Activated T-helper 2 cell treated with anti-CD3 and anti-CD28 coated beads, Interferon-gamma antibody, Interleukin-2, Interleukin-4, amounts not matched to agents 10 μg/mL and 5 μg/mL and 100 μg/mL, durations not matched to agents 14 hours and 24 hours and 36 hours (primary cell): Measurements from ENCODE around the gene KIF1B. TPM values are rescaled to one million over a fixed set of nuclear protein-coding genes. Genes with fewer than 3 reads are reported as not detected.

Experiments used
- DNase-seq: peaks from one replicate; pipeline ENCODE4 v3.0.0; 2021; ENCODE audit warnings: low spot score
- H3K27ac Mint-ChIP-seq: one replicate; pipeline ENCODE4 v1.8.0; 2021; ENCODE audit warnings: mixed read lengths
- H3K27me3 Mint-ChIP-seq: one replicate; pipeline ENCODE4 v1.8.0; 2021; ENCODE audit warnings: low read depth, mixed read lengths
- H3K36me3 Mint-ChIP-seq: one replicate; pipeline ENCODE4 v1.8.0; 2021; ENCODE audit warnings: low read depth, mixed read lengths
- H3K4me1 Mint-ChIP-seq: one replicate; pipeline ENCODE4 v1.8.0; 2021; ENCODE audit warnings: low read depth, mixed read lengths
- H3K4me3 Mint-ChIP-seq: one replicate; pipeline ENCODE4 v1.8.0; 2021; ENCODE audit warnings: low read depth, mild to moderate bottlenecking, moderate library complexity, mixed read lengths
- H3K9me3 Mint-ChIP-seq: one replicate; pipeline ENCODE4 v1.8.0; 2021; ENCODE audit warnings: mixed read lengths
- intact Hi-C: fragments of 100-400 bp; cut with micrococcal nuclease; formaldehyde crosslinking; loops from one replicate; pipeline ENCODE4 v1.15.1; 2023
- total RNA-seq: library from RNA; stranded (reverse); gene quantifications from 2 replicates; pipeline ENCODE4 v1.2.3, GENCODE V29; 2022

The KIF1B gene
- total RNA-seq, 1 donor from 2014 or later: 21.9 TPM

- intact Hi-C loops: no loop called here
- peaks cover 7% of the 10 kb centered on the region for H3K9me3 Mint-ChIP-seq
- peaks cover 48% of the 10 kb centered on the region for H3K36me3 Mint-ChIP-seq
- no peak for DNase-seq
- no peak overlapping the region for H3K4me3 Mint-ChIP-seq
- H3K4me1 Mint-ChIP-seq: peaks cover 15% of the 10 kb centered on the region
- no peaks in the 10 kb centered on the region for H3K27me3 Mint-ChIP-seq
- H3K27ac Mint-ChIP-seq: no peak overlapping the region
These were observed 31.6 kb upstream of the KIF1B start for GRCh38 chr1:10178597-10179405.

- Mint-ChIP-seq H3K4me3 (no peak overlapping the region), H3K27ac (no peak overlapping the region), H3K36me3 (peaks cover 44% of the 10 kb centered on the region), H3K4me1 (peaks cover 16% of the 10 kb centered on the region), H3K9me3 (peaks cover 7% of the 10 kb centered on the region), H3K27me3 (no peaks in the 10 kb centered on the region)
- intact Hi-C loops: no loop called here
- no peak for DNase-seq
These were observed 30.8 kb upstream of the KIF1B start for GRCh38 chr1:10179406-10180091.

- Mint-ChIP-seq H3K27me3 (no peaks in the 10 kb centered on the region), H3K4me3 (no peak overlapping the region), H3K36me3 (peaks cover 32% of the 10 kb centered on the region), H3K4me1 (peaks cover 12% of the 10 kb centered on the region), H3K27ac (no peak overlapping the region), H3K9me3 (peaks cover under 1% of the 10 kb centered on the region)
- DNase-seq: no peak
- intact Hi-C loops: no loop called here
These were observed 29.2 kb upstream of the KIF1B start for GRCh38 chr1:10181154-10181553.

GRCh38 chr1:10185759-10186158 lies 24.6 kb upstream of the KIF1B start:
- Mint-ChIP-seq H3K27ac (no peak overlapping the region), H3K9me3 (peaks cover 4% of the 10 kb centered on the region), H3K4me3 (no peak overlapping the region), H3K4me1 (peaks cover 10% of the 10 kb centered on the region), H3K27me3 (no peaks in the 10 kb centered on the region), H3K36me3 (peaks cover 9% of the 10 kb centered on the region)
- intact Hi-C loops: no loop called here
- no peak for DNase-seq

GRCh38 chr1:10186331-10187025 lies 23.9 kb upstream of the KIF1B start:
- H3K4me3 Mint-ChIP-seq: no peak overlapping the region
- H3K36me3 Mint-ChIP-seq: peaks cover 3% of the 10 kb centered on the region
- DNase-seq: no peak
- H3K9me3 Mint-ChIP-seq: peaks cover 4% of the 10 kb centered on the region
- H3K27me3 Mint-ChIP-seq: no peaks in the 10 kb centered on the region
- intact Hi-C loops: no loop called here
- no peak overlapping the region for H3K27ac Mint-ChIP-seq
- peaks cover 10% of the 10 kb centered on the region for H3K4me1 Mint-ChIP-seq

GRCh38 chr1:10187026-10187334 lies 23.4 kb upstream of the KIF1B start:
- Mint-ChIP-seq H3K4me3 (no peak overlapping the region), H3K4me1 (peaks cover 10% of the 10 kb centered on the region), H3K36me3 (peaks cover 3% of the 10 kb centered on the region), H3K27me3 (no peaks in the 10 kb centered on the region), H3K9me3 (peaks cover 4% of the 10 kb centered on the region), H3K27ac (no peak overlapping the region)
- intact Hi-C loops: no loop called here
- no peak for DNase-seq

GRCh38 chr1:10188133-10188650 lies 22.2 kb upstream of the KIF1B start:
- Mint-ChIP-seq H3K4me3 (no peak overlapping the region), H3K9me3 (peaks cover 4% of the 10 kb centered on the region), H3K36me3 (no peaks in the 10 kb centered on the region), H3K4me1 (peaks cover 4% of the 10 kb centered on the region), H3K27ac (no peak overlapping the region), H3K27me3 (peaks cover 3% of the 10 kb centered on the region)
- intact Hi-C loops: no loop called here
- no peak for DNase-seq

GRCh38 chr1:10189659-10190058 lies 20.7 kb upstream of the KIF1B start:
- Mint-ChIP-seq H3K36me3 (no peaks in the 10 kb centered on the region), H3K9me3 (peaks cover 4% of the 10 kb centered on the region), H3K4me1 (peaks cover 2% of the 10 kb centered on the region), H3K27me3 (peaks cover 7% of the 10 kb centered on the region), H3K27ac (no peak overlapping the region), H3K4me3 (no peak overlapping the region)
- intact Hi-C loops: no loop called here
- no peak for DNase-seq

GRCh38 chr1:10192263-10192662 lies 18.1 kb upstream of the KIF1B start:
- Mint-ChIP-seq H3K9me3 (peaks cover 4% of the 10 kb centered on the region), H3K27me3 (peaks cover 10% of the 10 kb centered on the region), H3K36me3 (no peaks in the 10 kb centered on the region), H3K27ac (no peak overlapping the region), H3K4me1 (peaks cover 2% of the 10 kb centered on the region), H3K4me3 (no peak overlapping the region)
- intact Hi-C loops: no loop called here
- no peak for DNase-seq

GRCh38 chr1:10193288-10193687 lies 17.1 kb upstream of the KIF1B start:
- peaks cover 2% of the 10 kb centered on the region for H3K4me1 Mint-ChIP-seq
- no peak overlapping the region for H3K4me3 Mint-ChIP-seq
- intact Hi-C loops: no loop called here
- no peak for DNase-seq
- peaks cover 1% of the 10 kb centered on the region for H3K9me3 Mint-ChIP-seq
- peaks cover 10% of the 10 kb centered on the region for H3K27me3 Mint-ChIP-seq
- no peak overlapping the region for H3K27ac Mint-ChIP-seq
- H3K36me3 Mint-ChIP-seq: no peaks in the 10 kb centered on the region

- Mint-ChIP-seq H3K27me3 (peaks cover 10% of the 10 kb centered on the region), H3K9me3 (no peaks in the 10 kb centered on the region), H3K27ac (no peak overlapping the region), H3K4me3 (no peak overlapping the region), H3K4me1 (peaks cover 2% of the 10 kb centered on the region), H3K36me3 (no peaks in the 10 kb centered on the region)
- DNase-seq: no peak
- intact Hi-C loops: no loop called here
These were observed 14.8 kb upstream of the KIF1B start for GRCh38 chr1:10195570-10195969.

- no peak for DNase-seq
- H3K27ac Mint-ChIP-seq: no peak overlapping the region
- H3K4me3 Mint-ChIP-seq: no peak overlapping the region
- no peaks in the 10 kb centered on the region for H3K9me3 Mint-ChIP-seq
- no peaks in the 10 kb centered on the region for H3K36me3 Mint-ChIP-seq
- intact Hi-C loops: no loop called here
- H3K4me1 Mint-ChIP-seq: peaks cover 2% of the 10 kb centered on the region
- peaks cover 13% of the 10 kb centered on the region for H3K27me3 Mint-ChIP-seq
These were observed 13.4 kb upstream of the KIF1B start for GRCh38 chr1:10196976-10197375.

- H3K4me3 Mint-ChIP-seq: no peak overlapping the region
- H3K27me3 Mint-ChIP-seq: peaks cover 9% of the 10 kb centered on the region
- no peaks in the 10 kb centered on the region for H3K36me3 Mint-ChIP-seq
- no peaks in the 10 kb centered on the region for H3K4me1 Mint-ChIP-seq
- no peak overlapping the region for H3K27ac Mint-ChIP-seq
- intact Hi-C loops: no loop called here
- no peaks in the 10 kb centered on the region for H3K9me3 Mint-ChIP-seq
- no peak for DNase-seq
These were observed 9.8 kb upstream of the KIF1B start for GRCh38 chr1:10200620-10201019.
